HCT116 (cell line): ENCODE measurements around the gene PTGDS. TPM values are rescaled to one million over a fixed set of nuclear protein-coding genes. Genes with fewer than 3 reads are reported as not detected.

Experiments used
- ATAC-seq: fragments of 200-7000 bp; cut with Tn5 transposase; 2 replicates; pipeline ENCODE4 v1.9.1; 2020; ENCODE audit warnings: mild to moderate bottlenecking, moderate library complexity
- BruUV-seq: library from RNA; stranded (reverse); fragments of 400-500 nt; replicated peaks from 2 replicates; lab custom pipeline; 2021; lab: Mats Ljungman, UMichigan
- CTCF ChIA-PET: fragments of 300-600 bp; sonication (Branson Sonifier 250); formaldehyde crosslinking; loops from one replicate; lab custom pipeline; 2021; ENCODE audit warnings: antibody characterized with exemption; lab: Charles Lee
- POLR2A ChIA-PET: fragments of 300-600, 350-600 bp; sonication (Branson Sonifier 250); formaldehyde crosslinking; loops from one replicate; lab custom pipeline; 2021; ENCODE audit warnings: antibody characterized with exemption; lab: Charles Lee
- RAD21 ChIA-PET, 2 experiments: fragments of 300-600 bp; sonication (Branson Sonifier 250); formaldehyde crosslinking; loops; one replicate each; lab custom pipeline; 2023; ENCODE audit warnings: low total read pairs in 2 of 2; ENCODE audit not compliant: uncharacterized antibody in 2 of 2, unreplicated experiment in 2 of 2, low non-redundant PET in 1 of 2; lab: Charles Lee
- DNase-seq: peaks from one replicate; pipeline ENCODE4 v3.0.0-alpha.2; 2010; ENCODE audit warnings: low read depth, low spot score
- H2AFZ ChIP-seq: fragments of 200-600 bp; shearing (Covaris generic), sonication (generic); 2 replicates; pipeline ENCODE4 v1.6.1; 2017; ENCODE audit warnings: low read depth, mixed run types, mixed read lengths, antibody characterized with exemption, low read length; ENCODE audit not compliant: poor library complexity, severe bottlenecking
- H3K27ac ChIP-seq: 2 replicates; pipeline ENCODE4 v1.5.1; 2012; ENCODE audit warnings: low read depth, low read length
- H3K27me3 ChIP-seq: fragments of 200-600 bp; sonication (generic); 2 replicates; pipeline ENCODE4 v1.6.1; 2016; ENCODE audit warnings: mixed run types, low read length, mixed read lengths; ENCODE audit not compliant: insufficient read depth
- H3K36me3 ChIP-seq, 2 experiments: fragments of 200-500 bp in 1 of 2; fragments of 200-600 bp in 1 of 2; sonication (Bioruptor generic) in 1 of 2; sonication (generic) in 1 of 2; 2 replicates each; pipeline versions ENCODE4 v1.5.1 to v1.6.1; 2014 to 2016; ENCODE audit warnings: low read length in 2 of 2, inconsistent platforms in 1 of 2, mixed read lengths in 1 of 2, mixed run types in 1 of 2; ENCODE audit not compliant: insufficient read depth in 2 of 2, control insufficient read depth in 1 of 2
- H3K4me1 ChIP-seq, 2 experiments: fragments of 200-600 bp in 1 of 2; sonication (generic) in 1 of 2; 2 replicates each; pipeline versions ENCODE4 v1.5.1 to v1.6.1; 2012 to 2017; ENCODE audit warnings: low read length in 2 of 2, inconsistent platforms in 1 of 2, mild to moderate bottlenecking in 1 of 2, mixed read lengths in 1 of 2, mixed run types in 1 of 2, moderate library complexity in 1 of 2; ENCODE audit not compliant: insufficient read depth in 2 of 2, control insufficient read depth in 1 of 2
- H3K4me2 ChIP-seq: fragments of 200-600 bp; sonication (generic); 2 replicates; pipeline ENCODE4 v1.6.1; 2017; ENCODE audit warnings: mixed run types, low read length, mixed read lengths
- H3K4me3 ChIP-seq, 2 experiments: fragments of 200-600 bp in 1 of 2; sonication (generic) in 1 of 2; replicated peaks in 1 of 2; 2 replicates each; pipeline ENCODE4 v1.5.1; 2011 to 2016; ENCODE audit warnings: low read length in 2 of 2, control low read depth in 1 of 2, low read depth in 1 of 2, mild to moderate bottlenecking in 1 of 2, mixed read lengths in 1 of 2, mixed run types in 1 of 2
- H3K79me2 ChIP-seq: fragments of 200-600 bp; sonication (generic); 2 replicates; pipeline ENCODE4 v1.6.1; 2017; ENCODE audit warnings: mild to moderate bottlenecking, mixed run types, low read length, moderate library complexity, mixed read lengths; ENCODE audit not compliant: insufficient read depth
- H3K9ac ChIP-seq: fragments of 200-600 bp; sonication (generic); 2 replicates; pipeline ENCODE4 v1.6.1; 2016; ENCODE audit warnings: low read length, mixed read lengths
- H3K9me2 ChIP-seq: fragments of 200-600 bp; sonication (generic), shearing (Covaris generic); 2 replicates; pipeline ENCODE4 v1.6.1; 2017; ENCODE audit warnings: mixed run types, mild to moderate bottlenecking, moderate library complexity; ENCODE audit not compliant: insufficient read depth
- H3K9me3 ChIP-seq, 2 experiments: fragments of 200-500 bp in 1 of 2; fragments of 200-600 bp in 1 of 2; sonication (Bioruptor generic) in 1 of 2; sonication (generic) in 1 of 2; 2 replicates each; pipeline ENCODE4 v1.6.1; 2014 to 2017; ENCODE audit warnings: low read length in 2 of 2, mixed read lengths in 2 of 2, inconsistent platforms in 1 of 2, low read depth in 1 of 2, mild to moderate bottlenecking in 1 of 2, mixed run types in 1 of 2, moderate library complexity in 1 of 2; ENCODE audit not compliant: control insufficient read depth in 1 of 2, insufficient read depth in 1 of 2
- H4K20me1 ChIP-seq: fragments of 200-600 bp; sonication (generic), shearing (Covaris generic); 2 replicates; pipeline ENCODE4 v1.6.1; 2017; ENCODE audit warnings: mixed run types, mild to moderate bottlenecking, moderate library complexity; ENCODE audit not compliant: insufficient read depth
- CBX3 ChIP-seq: IDR thresholded peaks from 2 replicates; pipeline ENCODE4 v1.6.1; 2012; ENCODE audit warnings: low read depth
- CEBPB ChIP-seq: IDR thresholded peaks from 2 replicates; pipeline ENCODE4 v1.6.1; 2012; ENCODE audit warnings: low read depth
- EGR1 ChIP-seq: IDR thresholded peaks from 2 replicates; pipeline ENCODE4 v1.6.1; 2012; ENCODE audit warnings: low read depth
- ELF1 ChIP-seq: IDR thresholded peaks from 2 replicates; pipeline ENCODE4 v1.6.1; 2012; ENCODE audit warnings: low read depth, borderline replicate concordance
- EZH2phosphoT487 ChIP-seq: fragments of 200-600 bp; IDR thresholded peaks from 2 replicates; pipeline ENCODE4 v1.6.1; 2018; ENCODE audit warnings: antibody characterized with exemption, borderline replicate concordance
- POLR2A ChIP-seq: IDR thresholded peaks from 2 replicates; pipeline ENCODE4 v1.7.0; 2011; ENCODE audit warnings: borderline replicate concordance; ENCODE audit not compliant: insufficient read depth, insufficient read length; ENCODE audit errors: extremely low read depth
- POLR2AphosphoS5 ChIP-seq: IDR thresholded peaks from 2 replicates; pipeline ENCODE4 v1.6.1; 2011; ENCODE audit warnings: mild to moderate bottlenecking, low read depth, low read length, moderate library complexity
- RAD21 ChIP-seq: IDR thresholded peaks from 2 replicates; pipeline ENCODE4 v1.6.1; 2012; ENCODE audit warnings: low read depth, mild to moderate bottlenecking
- SP1 ChIP-seq: IDR thresholded peaks from 2 replicates; pipeline ENCODE4 v1.6.1; 2012; ENCODE audit warnings: low read depth
- SRF ChIP-seq: IDR thresholded peaks from 2 replicates; pipeline ENCODE4 v1.6.1; 2012; ENCODE audit warnings: low read depth
- TCF7L2 ChIP-seq: IDR thresholded peaks from 2 replicates; pipeline ENCODE4 v1.7.0; 2011; ENCODE audit warnings: borderline replicate concordance, inconsistent platforms; ENCODE audit not compliant: insufficient read depth, insufficient read length; ENCODE audit errors: extremely low read depth
- YY1 ChIP-seq: IDR thresholded peaks from 2 replicates; pipeline ENCODE4 v1.6.1; 2011; ENCODE audit warnings: low read length, low read depth, moderate library complexity, mild to moderate bottlenecking; ENCODE audit not compliant: insufficient replicate concordance; ENCODE audit errors: extremely low read depth
- ZBTB33 ChIP-seq: IDR thresholded peaks from 2 replicates; pipeline ENCODE4 v1.6.1; 2011; ENCODE audit warnings: mild to moderate bottlenecking, low read length, moderate library complexity; ENCODE audit not compliant: insufficient replicate concordance; ENCODE audit errors: extremely low read depth
- ZFX ChIP-seq: fragments of 450-650 bp; IDR thresholded peaks from 2 replicates; pipeline ENCODE4 v1.6.1; 2017
- ZNF274 ChIP-seq: fragments of 200-500 bp; sonication (Bioruptor generic); IDR thresholded peaks from 2 replicates; pipeline ENCODE4 v1.6.1; 2014; ENCODE audit warnings: mild to moderate bottlenecking, low read depth, low read length, inconsistent platforms
- intact Hi-C: fragments of 100-400 bp; cut with micrococcal nuclease; formaldehyde crosslinking; loops from 2 replicates; pipeline ENCODE4 v1.10.0; 2022
- total RNA-seq: library from RNA; stranded (reverse); gene quantifications from one replicate; pipeline ENCODE4 v1.2.1, GENCODE V29; 2021; ENCODE audit not compliant: unreplicated experiment

The PTGDS gene
- total RNA-seq, 1 experiment from 2014 or later = 3.1 TPM

GRCh38 chr9:136941231-136942111 is 35.8 kb upstream of the PTGDS start:
- ATAC-seq (no peak), DNase-seq (no peak)
- H3K4me2 ChIP-seq = no peak overlapping the region
- H3K36me3 ChIP-seq = peaks cover 12 to 15% of the 10 kb centered on the region in 2 experiments; a peak in 3 of 4 replicates
- H3K4me3 ChIP-seq = no peak overlapping the region
- peaks cover 9 to 17% of the 10 kb centered on the region in 2 experiments; a peak in 3 of 4 replicates for H3K4me1 ChIP-seq
- no peak for TF ChIP-seq SRF
- no peak for TF ChIP-seq RAD21
- no peak for TF ChIP-seq EGR1
- ChIA-PET CTCF (no interaction called here), RAD21 (no interaction called here), POLR2A (no interaction called here)
- no peak overlapping the region for H2AFZ ChIP-seq
- BruUV-seq = no TSS peak
- intact Hi-C loops = loop anchor here (5.0 to 10.0 kb wide), 2 partner anchors 97 to 154 kb away; partner anchors contain the start of genes AJM1 and PHPT1
- peaks cover 20% of the 10 kb centered on the region for H3K79me2 ChIP-seq
- H3K27ac ChIP-seq = no peak overlapping the region; the same call in 1 of the 2 replicates
- no peaks in the 10 kb centered on the region for H4K20me1 ChIP-seq
- H3K9ac ChIP-seq = no peak overlapping the region
- no peaks in the 10 kb centered on the region for H3K9me2 ChIP-seq
- H3K27me3 ChIP-seq = no peaks in the 10 kb centered on the region
- no peaks in the 10 kb centered on the region for H3K9me3 ChIP-seq

- Histone ChIP-seq H3K36me3 (peaks cover 12 to 15% of the 10 kb centered on the region in 2 experiments; a peak in 3 of 4 replicates), H3K4me3 (no peak overlapping the region), H2AFZ (no peak overlapping the region), H3K9ac (no peak overlapping the region), H3K27me3 (no peaks in the 10 kb centered on the region), H4K20me1 (no peaks in the 10 kb centered on the region), H3K9me3 (no peaks in the 10 kb centered on the region), H3K27ac (peak overlapping the region; percentile 97; the same call in 1 of the 2 replicates), H3K4me1 (peaks cover 9 to 19% of the 10 kb centered on the region in 2 experiments; a peak in 3 of 4 replicates), H3K9me2 (no peaks in the 10 kb centered on the region), H3K4me2 (peak overlapping the region; percentile 89; the same call in 1 of the 2 replicates), H3K79me2 (peaks cover 20% of the 10 kb centered on the region)
- POLR2A ChIA-PET = no interaction called here
- TF ChIP-seq ELF1 (no peak), EZH2phosphoT487 (no peak), CBX3 (no peak), ZNF274 (no peak), SP1 (no peak), ZFX (no peak), ZBTB33 (no peak), YY1 (no peak), POLR2A (no peak), POLR2AphosphoS5 (no peak), TCF7L2 (no peak), CEBPB (no peak)
- CTCF ChIA-PET = no interaction called here
- no peak for ATAC-seq
- BruUV-seq = TSS peak; percentile 36
- intact Hi-C loops = loop anchor here (5.0 to 10.0 kb wide), 2 partner anchors 97 to 155 kb away; partner anchors contain the start of genes AJM1 and PHPT1
- DNase-seq = no peak
- RAD21 ChIA-PET = no interaction called here
Observed at GRCh38 chr9:136942112-136942880, 35.0 kb upstream of the PTGDS start.
